ENCODE measurements around the gene VTI1A. TPM values are rescaled to one million over a fixed set of nuclear protein-coding genes. Genes with fewer than 3 reads are reported as not detected.

VTI1A gene
- total RNA-seq, 1 donor from 2014 or later = 33.3 TPM

DNA sequence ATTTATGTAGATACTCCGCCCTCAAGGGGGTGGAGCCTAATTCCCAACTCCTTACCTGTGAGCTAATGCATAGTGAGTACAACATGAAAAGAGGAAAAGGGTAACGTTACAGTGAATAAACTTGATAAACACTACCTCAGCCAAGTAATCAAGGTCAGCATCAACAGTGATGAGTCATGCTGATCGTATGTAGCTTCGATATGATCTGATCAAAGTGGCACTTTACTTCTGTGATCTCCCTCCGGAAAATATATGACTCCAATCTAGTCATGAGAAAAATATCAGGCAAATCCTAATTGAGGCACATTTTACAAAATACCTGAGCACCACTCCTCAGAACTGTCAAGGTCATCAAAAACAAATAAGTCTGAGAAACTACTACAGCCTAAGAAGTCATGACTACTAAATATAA is 70.4 kb downstream of the VTI1A start:
- H3K4me3 ChIP-seq (ENCODE audit: insufficient read depth, low read depth, low read length) = no peak overlapping the region
- Mint-ChIP-seq H3K27me3 (ENCODE audit: low read depth, unreplicated experiment) (no peaks in the 10 kb centered on the region), H3K4me3 (ENCODE audit: unreplicated experiment) (no peak overlapping the region), H3K36me3 (ENCODE audit: low read depth, unreplicated experiment) (peaks cover 3% of the 10 kb centered on the region), H3K27ac (ENCODE audit: unreplicated experiment) (no peak overlapping the region), H3K9me3 (ENCODE audit: unreplicated experiment) (no peaks in the 10 kb centered on the region), H3K4me1 (ENCODE audit: low read depth, unreplicated experiment) (no peaks in the 10 kb centered on the region)
- H4K20me1 ChIP-seq (ENCODE audit: insufficient read depth, low read length) = peaks cover 10% of the 10 kb centered on the region
- FAIRE-seq (no peak), DNase-seq (ENCODE audit: low read depth) (peak; percentile 36)
- TF ChIP-seq, protein P1, sequence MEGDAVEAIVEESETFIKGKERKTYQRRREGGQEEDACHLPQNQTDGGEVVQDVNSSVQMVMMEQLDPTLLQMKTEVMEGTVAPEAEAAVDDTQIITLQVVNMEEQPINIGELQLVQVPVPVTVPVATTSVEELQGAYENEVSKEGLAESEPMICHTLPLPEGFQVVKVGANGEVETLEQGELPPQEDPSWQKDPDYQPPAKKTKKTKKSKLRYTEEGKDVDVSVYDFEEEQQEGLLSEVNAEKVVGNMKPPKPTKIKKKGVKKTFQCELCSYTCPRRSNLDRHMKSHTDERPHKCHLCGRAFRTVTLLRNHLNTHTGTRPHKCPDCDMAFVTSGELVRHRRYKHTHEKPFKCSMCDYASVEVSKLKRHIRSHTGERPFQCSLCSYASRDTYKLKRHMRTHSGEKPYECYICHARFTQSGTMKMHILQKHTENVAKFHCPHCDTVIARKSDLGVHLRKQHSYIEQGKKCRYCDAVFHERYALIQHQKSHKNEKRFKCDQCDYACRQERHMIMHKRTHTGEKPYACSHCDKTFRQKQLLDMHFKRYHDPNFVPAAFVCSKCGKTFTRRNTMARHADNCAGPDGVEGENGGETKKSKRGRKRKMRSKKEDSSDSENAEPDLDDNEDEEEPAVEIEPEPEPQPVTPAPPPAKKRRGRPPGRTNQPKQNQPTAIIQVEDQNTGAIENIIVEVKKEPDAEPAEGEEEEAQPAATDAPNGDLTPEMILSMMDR (IDR thresholded peaks at IDR 0.05; ENCODE audit: insufficient read depth, low read depth, low read length) = no peak
- no peak for TF ChIP-seq EZH2 (IDR thresholded peaks at IDR 0.05; ENCODE audit: insufficient read depth, low read length)
- no peak overlapping the region for H3K9ac ChIP-seq (ENCODE audit: low read length)
- H3K36me3 ChIP-seq (ENCODE audit: insufficient read depth, low read length) = no peaks in the 10 kb centered on the region
- no peaks in the 10 kb centered on the region for H3K27me3 ChIP-seq (ENCODE audit: insufficient read depth, low read length)
- H3K4me1 ChIP-seq (ENCODE audit: insufficient read depth, low read length) = peaks cover 6% of the 10 kb centered on the region
- no peak overlapping the region for H3K27ac ChIP-seq (ENCODE audit: low read depth, low read length)
- H3K79me2 ChIP-seq (ENCODE audit: insufficient read depth, low read length) = no peaks in the 10 kb centered on the region
- no peak overlapping the region for H2AFZ ChIP-seq (ENCODE audit: low read depth, low read length)
- H3K4me2 ChIP-seq (ENCODE audit: low read length) = peak overlapping the region; percentile 21
- no peaks in the 10 kb centered on the region for H3K9me3 ChIP-seq (ENCODE audit: insufficient read depth, low read depth, low read length)

DNA sequence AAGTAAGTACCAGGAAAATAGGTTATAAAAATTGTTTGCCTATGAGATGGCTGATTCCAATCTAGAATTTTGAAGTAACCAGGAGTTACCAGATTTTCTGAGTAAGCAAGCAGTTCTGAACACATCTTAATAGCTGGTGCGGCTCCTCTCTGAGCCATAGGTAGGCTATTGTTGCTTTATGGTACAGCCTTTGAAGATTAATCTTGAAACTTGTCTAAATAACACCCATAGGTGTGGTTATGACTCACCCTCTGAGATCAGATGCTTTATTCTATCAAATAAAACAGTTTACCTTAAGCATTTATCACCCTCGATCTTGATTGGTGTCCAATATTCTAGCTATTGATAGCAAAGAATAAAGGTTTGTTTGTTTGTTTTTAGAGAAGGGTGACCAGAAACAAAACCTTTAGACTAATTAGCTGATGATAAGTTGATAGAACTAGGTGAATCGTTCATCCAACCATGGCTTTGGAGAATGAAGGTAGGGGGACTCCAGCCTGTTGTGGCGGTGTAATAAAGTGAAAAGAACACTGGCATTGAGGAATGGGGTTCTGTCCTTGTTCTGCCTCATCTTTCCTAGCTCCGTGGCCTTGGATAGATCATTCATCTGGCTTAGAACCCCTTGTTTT is 72.2 kb downstream of the VTI1A start:
- H3K9ac ChIP-seq (ENCODE audit: low read length) = no peak overlapping the region
- no peak overlapping the region for H3K27ac ChIP-seq (ENCODE audit: low read depth, low read length)
- H3K27me3 Mint-ChIP-seq (ENCODE audit: low read depth, unreplicated experiment) = no peaks in the 10 kb centered on the region
- no peaks in the 10 kb centered on the region for H3K36me3 Mint-ChIP-seq (ENCODE audit: low read depth, unreplicated experiment)
- TF ChIP-seq, protein P1 (IDR thresholded peaks at IDR 0.05; ENCODE audit: insufficient read depth, low read depth, low read length) = no peak
- TF ChIP-seq EZH2 (IDR thresholded peaks at IDR 0.05; ENCODE audit: insufficient read depth, low read length) = no peak
- no peaks in the 10 kb centered on the region for H3K9me3 Mint-ChIP-seq (ENCODE audit: unreplicated experiment)
- peaks cover 10% of the 10 kb centered on the region for H4K20me1 ChIP-seq (ENCODE audit: insufficient read depth, low read length)
- no peak overlapping the region for H3K4me3 ChIP-seq (ENCODE audit: insufficient read depth, low read depth, low read length)
- no peak overlapping the region for H3K4me3 Mint-ChIP-seq (ENCODE audit: unreplicated experiment)
- H3K4me1 Mint-ChIP-seq (ENCODE audit: low read depth, unreplicated experiment) = peaks cover 3% of the 10 kb centered on the region
- H3K4me2 ChIP-seq (ENCODE audit: low read length) = no peak overlapping the region
- no peaks in the 10 kb centered on the region for H3K27me3 ChIP-seq (ENCODE audit: insufficient read depth, low read length)
- H3K4me1 ChIP-seq (ENCODE audit: insufficient read depth, low read length) = peaks cover 6% of the 10 kb centered on the region
- DNase-seq (ENCODE audit: low read depth) (no peak), FAIRE-seq (no peak)
- no peaks in the 10 kb centered on the region for H3K36me3 ChIP-seq (ENCODE audit: insufficient read depth, low read length)
- no peak overlapping the region for H2AFZ ChIP-seq (ENCODE audit: low read depth, low read length)
- H3K79me2 ChIP-seq (ENCODE audit: insufficient read depth, low read length) = no peaks in the 10 kb centered on the region
- no peaks in the 10 kb centered on the region for H3K9me3 ChIP-seq (ENCODE audit: insufficient read depth, low read depth, low read length)
- H3K27ac Mint-ChIP-seq (ENCODE audit: unreplicated experiment) = no peak overlapping the region

DNA sequence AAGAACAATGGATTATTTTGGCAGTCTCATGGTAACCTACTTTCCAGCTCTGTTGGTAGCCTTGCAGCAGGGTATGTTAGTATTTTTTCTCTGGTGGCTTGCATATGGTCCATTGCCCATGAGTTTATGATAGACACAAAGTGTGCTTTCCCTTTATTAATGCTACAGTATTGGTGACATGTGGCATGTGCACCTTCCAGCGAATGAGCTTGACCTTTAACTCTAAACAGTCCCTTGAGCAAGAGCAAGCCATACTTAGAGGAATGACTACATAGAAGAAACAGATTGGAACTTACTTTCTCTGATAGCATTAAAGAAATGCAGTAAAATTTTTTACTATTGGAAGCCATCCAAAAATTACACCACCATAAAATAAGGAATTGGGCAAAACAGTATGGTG is 73.9 kb downstream of the VTI1A start:
- FAIRE-seq = no peak
- Histone ChIP-seq H3K79me2 (ENCODE audit: insufficient read depth, low read length) (no peaks in the 10 kb centered on the region), H3K9ac (ENCODE audit: low read length) (no peak overlapping the region), H3K36me3 (ENCODE audit: insufficient read depth, low read length) (no peaks in the 10 kb centered on the region), H3K9me3 (ENCODE audit: insufficient read depth, low read depth, low read length) (no peaks in the 10 kb centered on the region), H3K4me2 (ENCODE audit: low read length) (no peak overlapping the region), H3K4me1 (ENCODE audit: insufficient read depth, low read length) (peaks cover 19% of the 10 kb centered on the region), H3K27ac (ENCODE audit: low read depth, low read length) (no peak overlapping the region), H4K20me1 (ENCODE audit: insufficient read depth, low read length) (peaks cover 10% of the 10 kb centered on the region), H3K4me3 (ENCODE audit: insufficient read depth, low read depth, low read length) (no peak overlapping the region), H2AFZ (ENCODE audit: low read depth, low read length) (no peak overlapping the region), H3K27me3 (ENCODE audit: insufficient read depth, low read length) (no peaks in the 10 kb centered on the region)
- H3K9me3 Mint-ChIP-seq (ENCODE audit: unreplicated experiment) = no peaks in the 10 kb centered on the region
- no peaks in the 10 kb centered on the region for H3K27me3 Mint-ChIP-seq (ENCODE audit: low read depth, unreplicated experiment)
- no peak overlapping the region for H3K4me3 Mint-ChIP-seq (ENCODE audit: unreplicated experiment)
- no peaks in the 10 kb centered on the region for H3K36me3 Mint-ChIP-seq (ENCODE audit: low read depth, unreplicated experiment)
- DNase-seq (ENCODE audit: low read depth) = no peak
- H3K4me1 Mint-ChIP-seq (ENCODE audit: low read depth, unreplicated experiment) = peaks cover 20% of the 10 kb centered on the region
- TF ChIP-seq, protein P1 (IDR thresholded peaks at IDR 0.05; ENCODE audit: insufficient read depth, low read depth, low read length) = no peak
- no peak for TF ChIP-seq EZH2 (IDR thresholded peaks at IDR 0.05; ENCODE audit: insufficient read depth, low read length)
- no peak overlapping the region for H3K27ac Mint-ChIP-seq (ENCODE audit: unreplicated experiment)

All from astrocyte (in vitro differentiated cells and primary cell).